Panc1 (cell line): ENCODE results near the gene DOCK4. TPM values are rescaled to one million over a fixed set of nuclear protein-coding genes. Genes with fewer than 3 reads are reported as not detected.

Experiments
- ATAC-seq: fragments of 200-7000 bp; cut with Tn5 transposase; 2 replicates; pipeline ENCODE4 v1.9.1; 2020; ENCODE audit warnings: mild to moderate bottlenecking, moderate library complexity
- BruUV-seq: library from RNA; stranded (reverse); fragments of 400-500 nt; replicated peaks from 2 replicates; lab custom pipeline; 2021; lab: Mats Ljungman, UMichigan
- CTCF ChIA-PET: fragments of 300-600 bp; sonication (Branson Sonifier 250); formaldehyde crosslinking; loops from one replicate; lab custom pipeline; 2022; ENCODE audit warnings: antibody characterized with exemption; lab: Charles Lee
- POLR2A ChIA-PET: fragments of 300-600 bp; sonication (Branson Sonifier 250); formaldehyde crosslinking; loops from one replicate; lab custom pipeline; 2022; ENCODE audit warnings: antibody characterized with exemption; lab: Charles Lee
- DNase-seq: peaks from one replicate; pipeline ENCODE4 v3.0.0-alpha.2; 2010; ENCODE audit warnings: low read depth, low spot score
- H3K27ac ChIP-seq: 2 replicates; pipeline ENCODE4 v1.5.1; 2011; ENCODE audit warnings: mild to moderate bottlenecking, low read length, inconsistent platforms
- H3K27me3 ChIP-seq: fragments of 200-500 bp; sonication (Bioruptor generic); 2 replicates; pipeline ENCODE4 v1.6.0; 2014; ENCODE audit warnings: low read length, inconsistent platforms; ENCODE audit not compliant: control insufficient read depth, insufficient read depth
- H3K36me3 ChIP-seq: fragments of 200-500 bp; sonication (Bioruptor generic); 2 replicates; pipeline ENCODE4 v1.5.1; 2014; ENCODE audit warnings: inconsistent platforms, mild to moderate bottlenecking, low read length, moderate library complexity; ENCODE audit not compliant: control insufficient read depth, insufficient read depth
- H3K4me1 ChIP-seq: 2 replicates; pipeline ENCODE4 v1.5.1; 2011; ENCODE audit warnings: inconsistent platforms, mild to moderate bottlenecking, low read length, moderate library complexity; ENCODE audit not compliant: control insufficient read depth, insufficient read depth
- H3K4me3 ChIP-seq, 2 experiments: 2 replicates each; pipeline ENCODE4 v1.5.1; 2011 to 2012; ENCODE audit warnings: low read depth in 2 of 2, low read length in 2 of 2, mild to moderate bottlenecking in 2 of 2, inconsistent platforms in 1 of 2, moderate library complexity in 1 of 2
- H3K9me3 ChIP-seq: fragments of 200-500 bp; sonication (Bioruptor generic); 2 replicates; pipeline ENCODE4 v1.5.1; 2014; ENCODE audit warnings: low read depth, mild to moderate bottlenecking, inconsistent platforms, low read length, moderate library complexity; ENCODE audit not compliant: control insufficient read depth, insufficient read depth
- POLR2AphosphoS5 ChIP-seq: IDR thresholded peaks from 2 replicates; pipeline ENCODE4 v1.6.1; 2012; ENCODE audit warnings: mild to moderate bottlenecking, low read depth, low read length, moderate library complexity
- SIN3A ChIP-seq: IDR thresholded peaks from 2 replicates; pipeline ENCODE4 v1.6.1; 2012; ENCODE audit warnings: low read depth, mild to moderate bottlenecking, low read length, moderate library complexity, borderline replicate concordance; ENCODE audit not compliant: insufficient read depth
- TCF7L2 ChIP-seq: IDR thresholded peaks from 2 replicates; pipeline ENCODE4 v1.6.1; 2011; ENCODE audit warnings: mild to moderate bottlenecking, low read depth, low read length, inconsistent platforms
- in situ Hi-C: cut with HindIII; loops from 2 replicates; pipeline ENCODE4 v1.10.0; 2016; ENCODE audit warnings: low sequenced_read_pairs, low pct_unique_long_range_greater_than_20kb
- intact Hi-C: fragments of 100-400 bp; cut with micrococcal nuclease; formaldehyde crosslinking; loops from one replicate; pipeline ENCODE4 v1.10.0; 2022; ENCODE audit not compliant: unreplicated experiment
- total RNA-seq: library from RNA; stranded (reverse); gene quantifications from one replicate; pipeline ENCODE4 v1.2.1, GENCODE V29; 2021; ENCODE audit not compliant: unreplicated experiment
- TF ChIP-seq, protein P1 (sequence below), 2 experiments: IDR thresholded peaks; 2 replicates each; pipeline ENCODE4 v1.6.1; 2011 to 2012; ENCODE audit warnings: low read depth in 2 of 2, control low read depth in 1 of 2, low read length in 1 of 2, mild to moderate bottlenecking in 1 of 2, moderate library complexity in 1 of 2; ENCODE audit not compliant: insufficient read depth in 1 of 2
- TF ChIP-seq, protein P2 (sequence below): fragments of 450-650 bp; IDR thresholded peaks from 2 replicates; pipeline ENCODE4 v1.5.1; 2017; ENCODE audit warnings: mild to moderate bottlenecking

Gene DOCK4
- total RNA-seq, 1 experiment from 2014 or later, result 10.8 TPM

DNA sequence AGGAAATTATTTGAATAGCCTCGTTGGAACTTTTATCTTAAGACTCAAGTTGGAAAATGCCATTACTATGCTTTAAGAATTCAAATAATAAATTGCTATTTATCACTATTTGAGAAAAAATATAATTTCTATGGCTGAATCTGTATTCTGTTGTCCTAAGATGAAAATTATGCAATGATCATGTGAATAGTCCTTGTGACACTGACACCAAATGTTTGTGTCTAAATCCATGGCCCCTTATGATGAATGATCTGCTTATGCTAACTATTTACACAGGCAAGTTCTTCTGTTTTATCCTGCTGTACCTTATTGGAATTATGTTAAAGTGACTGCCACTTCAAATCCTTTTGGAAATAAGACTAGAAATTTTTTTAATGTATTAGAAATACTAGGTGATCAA is 208.7 kb downstream of the DOCK4 start:
- intact Hi-C loops, result no loop called here
- no peaks in the 10 kb centered on the region for H3K9me3 ChIP-seq
- no peak for DNase-seq
- POLR2A ChIA-PET, result no interaction called here
- no peak overlapping the region for H3K4me3 ChIP-seq
- no peak for TF ChIP-seq TCF7L2
- TF ChIP-seq POLR2AphosphoS5, result no peak
- TF ChIP-seq, protein P1, sequence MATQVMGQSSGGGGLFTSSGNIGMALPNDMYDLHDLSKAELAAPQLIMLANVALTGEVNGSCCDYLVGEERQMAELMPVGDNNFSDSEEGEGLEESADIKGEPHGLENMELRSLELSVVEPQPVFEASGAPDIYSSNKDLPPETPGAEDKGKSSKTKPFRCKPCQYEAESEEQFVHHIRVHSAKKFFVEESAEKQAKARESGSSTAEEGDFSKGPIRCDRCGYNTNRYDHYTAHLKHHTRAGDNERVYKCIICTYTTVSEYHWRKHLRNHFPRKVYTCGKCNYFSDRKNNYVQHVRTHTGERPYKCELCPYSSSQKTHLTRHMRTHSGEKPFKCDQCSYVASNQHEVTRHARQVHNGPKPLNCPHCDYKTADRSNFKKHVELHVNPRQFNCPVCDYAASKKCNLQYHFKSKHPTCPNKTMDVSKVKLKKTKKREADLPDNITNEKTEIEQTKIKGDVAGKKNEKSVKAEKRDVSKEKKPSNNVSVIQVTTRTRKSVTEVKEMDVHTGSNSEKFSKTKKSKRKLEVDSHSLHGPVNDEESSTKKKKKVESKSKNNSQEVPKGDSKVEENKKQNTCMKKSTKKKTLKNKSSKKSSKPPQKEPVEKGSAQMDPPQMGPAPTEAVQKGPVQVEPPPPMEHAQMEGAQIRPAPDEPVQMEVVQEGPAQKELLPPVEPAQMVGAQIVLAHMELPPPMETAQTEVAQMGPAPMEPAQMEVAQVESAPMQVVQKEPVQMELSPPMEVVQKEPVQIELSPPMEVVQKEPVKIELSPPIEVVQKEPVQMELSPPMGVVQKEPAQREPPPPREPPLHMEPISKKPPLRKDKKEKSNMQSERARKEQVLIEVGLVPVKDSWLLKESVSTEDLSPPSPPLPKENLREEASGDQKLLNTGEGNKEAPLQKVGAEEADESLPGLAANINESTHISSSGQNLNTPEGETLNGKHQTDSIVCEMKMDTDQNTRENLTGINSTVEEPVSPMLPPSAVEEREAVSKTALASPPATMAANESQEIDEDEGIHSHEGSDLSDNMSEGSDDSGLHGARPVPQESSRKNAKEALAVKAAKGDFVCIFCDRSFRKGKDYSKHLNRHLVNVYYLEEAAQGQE (IDR thresholded peaks at IDR 0.05; ENCODE audit: insufficient read depth in 1 of 2, low read depth in 2 of 2, low read length in 1 of 2), result no peak
- TF ChIP-seq, protein P2, sequence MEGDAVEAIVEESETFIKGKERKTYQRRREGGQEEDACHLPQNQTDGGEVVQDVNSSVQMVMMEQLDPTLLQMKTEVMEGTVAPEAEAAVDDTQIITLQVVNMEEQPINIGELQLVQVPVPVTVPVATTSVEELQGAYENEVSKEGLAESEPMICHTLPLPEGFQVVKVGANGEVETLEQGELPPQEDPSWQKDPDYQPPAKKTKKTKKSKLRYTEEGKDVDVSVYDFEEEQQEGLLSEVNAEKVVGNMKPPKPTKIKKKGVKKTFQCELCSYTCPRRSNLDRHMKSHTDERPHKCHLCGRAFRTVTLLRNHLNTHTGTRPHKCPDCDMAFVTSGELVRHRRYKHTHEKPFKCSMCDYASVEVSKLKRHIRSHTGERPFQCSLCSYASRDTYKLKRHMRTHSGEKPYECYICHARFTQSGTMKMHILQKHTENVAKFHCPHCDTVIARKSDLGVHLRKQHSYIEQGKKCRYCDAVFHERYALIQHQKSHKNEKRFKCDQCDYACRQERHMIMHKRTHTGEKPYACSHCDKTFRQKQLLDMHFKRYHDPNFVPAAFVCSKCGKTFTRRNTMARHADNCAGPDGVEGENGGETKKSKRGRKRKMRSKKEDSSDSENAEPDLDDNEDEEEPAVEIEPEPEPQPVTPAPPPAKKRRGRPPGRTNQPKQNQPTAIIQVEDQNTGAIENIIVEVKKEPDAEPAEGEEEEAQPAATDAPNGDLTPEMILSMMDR, result no peak
- no peak for TF ChIP-seq SIN3A
- BruUV-seq, result no TSS peak
- H3K27ac ChIP-seq, result no peak overlapping the region
- in situ Hi-C loops, result no loop called here
- no peak for ATAC-seq
- H3K27me3 ChIP-seq, result no peaks in the 10 kb centered on the region
- H3K36me3 ChIP-seq, result no peaks in the 10 kb centered on the region
- CTCF ChIA-PET, result no interaction called here
- no peaks in the 10 kb centered on the region for H3K4me1 ChIP-seq

DNA sequence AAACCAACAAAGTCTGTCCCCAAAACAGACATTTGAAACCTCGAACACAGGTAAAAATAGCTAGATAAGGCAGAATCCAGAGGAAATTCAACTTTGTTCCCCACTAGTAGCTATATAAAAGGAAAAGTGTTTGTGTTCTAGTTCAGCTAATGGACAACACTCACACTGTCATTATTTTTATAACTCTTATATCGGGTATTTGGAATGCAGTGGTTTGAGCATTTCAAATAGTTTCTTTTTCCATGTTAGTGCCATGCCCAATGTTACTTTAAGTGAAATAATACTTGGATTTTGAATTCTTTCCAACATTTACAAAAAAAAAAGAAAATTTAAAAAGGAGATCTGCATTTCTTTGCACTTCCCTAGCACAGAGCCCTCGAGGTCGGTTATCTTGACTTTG is 213.6 kb downstream of the DOCK4 start:
- BruUV-seq, result no TSS peak
- intact Hi-C loops, result no loop called here
- no peak for TF ChIP-seq TCF7L2
- TF ChIP-seq POLR2AphosphoS5, result no peak
- TF ChIP-seq SIN3A, result no peak
- TF ChIP-seq, protein P2, result no peak
- TF ChIP-seq, protein P1 (IDR thresholded peaks at IDR 0.05; ENCODE audit: insufficient read depth in 1 of 2, low read depth in 2 of 2, low read length in 1 of 2), result no peak
- DNase-seq (no peak), ATAC-seq (no peak)
- POLR2A ChIA-PET, result no interaction called here
- Histone ChIP-seq H3K9me3 (no peaks in the 10 kb centered on the region), H3K4me1 (no peaks in the 10 kb centered on the region), H3K4me3 (no peak overlapping the region), H3K27me3 (no peaks in the 10 kb centered on the region), H3K27ac (no peak overlapping the region), H3K36me3 (no peaks in the 10 kb centered on the region)
- in situ Hi-C loops, result no loop called here
- CTCF ChIA-PET, result no interaction called here
